Neuron (in vitro differentiated cells): ENCODE results near the gene EPS8.

Source experiments
- H2AFZ ChIP-seq: one replicate; pipeline ENCODE4 v1.6.1; 2013; ENCODE audit warnings: low read depth, mild to moderate bottlenecking, inconsistent platforms, low read length, moderate library complexity
- H3K27me3 ChIP-seq: one replicate; pipeline ENCODE4 v1.6.1; 2013; ENCODE audit warnings: low read length; ENCODE audit not compliant: insufficient read depth
- H3K36me3 ChIP-seq: one replicate; pipeline ENCODE4 v1.6.1; 2013; ENCODE audit warnings: low read length; ENCODE audit not compliant: insufficient read depth
- H3K4me1 ChIP-seq: one replicate; pipeline ENCODE4 v1.6.1; 2013; ENCODE audit warnings: low read length; ENCODE audit not compliant: insufficient read depth
- H3K4me3 ChIP-seq: 2 replicates; pipeline ENCODE4 v1.5.1; 2013; ENCODE audit warnings: mild to moderate bottlenecking, low read length, moderate library complexity
- H3K9me3 ChIP-seq: one replicate; pipeline ENCODE4 v1.6.1; 2013; ENCODE audit warnings: low read length

Gene EPS8

GRCh38 chr12:15684896-15685658, 104.1 kb downstream of the EPS8 start:
- Histone ChIP-seq H3K9me3 (no peaks in the 10 kb centered on the region), H3K4me3 (no peak overlapping the region), H3K4me1 (peaks cover 15% of the 10 kb centered on the region), H3K27me3 (no peaks in the 10 kb centered on the region), H2AFZ (no peak overlapping the region), H3K36me3 (no peaks in the 10 kb centered on the region)

DNA sequence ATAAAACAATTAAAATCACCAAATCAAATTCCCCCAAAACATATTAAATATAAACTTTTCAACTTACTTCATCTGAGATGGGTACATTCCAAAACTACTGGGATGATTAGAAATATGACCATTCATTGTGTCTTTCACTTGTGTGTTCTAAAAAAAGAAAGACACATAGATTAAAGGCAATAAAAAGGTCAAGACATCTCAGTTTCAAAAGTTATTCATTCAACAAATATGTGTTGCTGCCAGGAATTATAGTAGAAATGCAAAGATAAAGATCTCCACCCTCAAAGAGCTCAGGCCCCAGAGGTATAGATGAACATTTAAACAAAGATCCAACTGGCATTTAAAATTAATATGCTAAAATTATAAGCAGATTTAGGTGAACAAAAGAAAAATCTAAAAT, 106.4 kb downstream of the EPS8 start:
- no peaks in the 10 kb centered on the region for H3K9me3 ChIP-seq
- H2AFZ ChIP-seq = no peak overlapping the region
- peaks cover 5% of the 10 kb centered on the region for H3K4me1 ChIP-seq
- no peaks in the 10 kb centered on the region for H3K27me3 ChIP-seq
- H3K36me3 ChIP-seq = no peaks in the 10 kb centered on the region
- no peak overlapping the region for H3K4me3 ChIP-seq

- no peak overlapping the region for H3K4me3 ChIP-seq
- no peaks in the 10 kb centered on the region for H3K27me3 ChIP-seq
- H2AFZ ChIP-seq = no peak overlapping the region
- H3K9me3 ChIP-seq = no peaks in the 10 kb centered on the region
- H3K36me3 ChIP-seq = no peaks in the 10 kb centered on the region
- H3K4me1 ChIP-seq = peaks cover 19% of the 10 kb centered on the region
These were observed 110.0 kb downstream of the EPS8 start for GRCh38 chr12:15679151-15679550.

- peak overlapping the region; percentile 13 for H3K4me3 ChIP-seq
- H3K36me3 ChIP-seq = no peaks in the 10 kb centered on the region
- peaks cover 22% of the 10 kb centered on the region for H3K4me1 ChIP-seq
- no peak overlapping the region for H2AFZ ChIP-seq
- no peaks in the 10 kb centered on the region for H3K9me3 ChIP-seq
- no peaks in the 10 kb centered on the region for H3K27me3 ChIP-seq
These were observed 111.4 kb downstream of the EPS8 start for GRCh38 chr12:15677726-15678201.

DNA sequence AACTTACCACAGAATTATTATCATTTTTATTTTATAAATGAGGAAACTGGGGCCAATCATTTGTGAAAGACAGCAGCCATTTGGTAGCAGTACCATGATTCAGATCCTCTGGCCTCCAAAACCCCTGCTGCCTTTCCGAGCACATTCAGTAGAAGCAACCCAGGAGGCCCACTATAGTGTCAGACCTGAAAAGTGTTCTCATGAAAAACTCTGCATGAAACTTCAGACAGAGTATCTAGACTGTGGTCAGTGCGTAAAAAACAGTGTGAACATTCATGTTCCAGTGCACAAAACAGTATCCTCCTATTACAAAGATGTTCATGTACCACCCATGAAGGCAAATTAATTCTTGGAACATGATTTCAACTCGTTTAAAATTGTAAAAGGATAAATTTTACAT, 112.0 kb downstream of the EPS8 start:
- H3K4me1 ChIP-seq = peaks cover 27% of the 10 kb centered on the region
- H3K9me3 ChIP-seq = no peaks in the 10 kb centered on the region
- no peaks in the 10 kb centered on the region for H3K27me3 ChIP-seq
- peak overlapping the region; percentile 2 for H3K4me3 ChIP-seq
- no peak overlapping the region for H2AFZ ChIP-seq
- H3K36me3 ChIP-seq = no peaks in the 10 kb centered on the region

GRCh38 chr12:15672671-15673270, 116.4 kb downstream of the EPS8 start:
- H2AFZ ChIP-seq = no peak overlapping the region
- H3K9me3 ChIP-seq = no peaks in the 10 kb centered on the region
- H3K4me1 ChIP-seq = peaks cover 23% of the 10 kb centered on the region
- H3K4me3 ChIP-seq = no peak overlapping the region
- no peaks in the 10 kb centered on the region for H3K27me3 ChIP-seq
- H3K36me3 ChIP-seq = no peaks in the 10 kb centered on the region

DNA sequence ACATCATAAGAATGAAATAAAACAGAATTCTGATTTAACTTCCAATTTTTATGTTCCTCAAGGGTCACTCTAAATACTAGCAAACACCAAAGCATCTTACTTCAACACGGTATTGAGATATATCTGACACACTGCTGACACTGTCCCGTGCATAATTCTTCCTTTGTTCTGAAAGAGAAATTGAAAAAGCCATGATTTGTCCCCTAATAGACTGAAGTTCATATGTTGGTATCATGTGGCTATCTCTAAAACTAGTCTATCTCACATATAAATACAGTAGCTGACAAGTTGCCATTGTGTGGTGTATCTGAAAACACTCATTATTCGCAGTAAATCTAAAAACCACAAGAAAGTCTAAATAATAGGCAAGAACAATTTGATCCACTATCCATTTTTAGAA, 118.4 kb downstream of the EPS8 start:
- H3K36me3 ChIP-seq = no peaks in the 10 kb centered on the region
- H3K4me1 ChIP-seq = peaks cover 9% of the 10 kb centered on the region
- no peaks in the 10 kb centered on the region for H3K27me3 ChIP-seq
- no peak overlapping the region for H2AFZ ChIP-seq
- H3K4me3 ChIP-seq = no peak overlapping the region
- H3K9me3 ChIP-seq = no peaks in the 10 kb centered on the region

GRCh38 chr12:15669256-15669948, 119.8 kb downstream of the EPS8 start:
- Histone ChIP-seq H2AFZ (no peak overlapping the region), H3K27me3 (no peaks in the 10 kb centered on the region), H3K4me1 (peaks cover 9% of the 10 kb centered on the region), H3K36me3 (peaks cover 7% of the 10 kb centered on the region), H3K4me3 (no peak overlapping the region), H3K9me3 (peaks cover 2% of the 10 kb centered on the region)

DNA sequence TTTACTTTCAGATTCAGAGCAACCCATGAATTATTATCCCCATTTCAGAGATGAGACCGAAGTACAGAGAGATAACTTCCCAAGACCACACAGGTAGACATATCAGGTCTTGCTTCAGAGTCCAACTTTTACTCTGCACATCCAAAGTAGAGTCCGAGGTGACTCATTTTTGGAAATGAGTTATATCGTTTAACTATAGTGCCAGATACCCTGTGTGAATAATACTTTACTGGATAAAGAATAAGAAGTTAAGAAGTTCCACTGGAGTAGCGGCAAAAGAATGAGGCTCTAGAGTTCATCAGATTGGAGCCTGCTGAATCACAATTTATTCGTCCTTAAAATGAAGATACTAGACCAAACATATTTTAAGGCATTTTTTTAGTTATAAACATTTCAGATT, 124.7 kb downstream of the EPS8 start:
- Histone ChIP-seq H3K36me3 (peaks cover 10% of the 10 kb centered on the region), H2AFZ (no peak overlapping the region), H3K9me3 (peaks cover 2% of the 10 kb centered on the region), H3K4me1 (no peaks in the 10 kb centered on the region), H3K4me3 (no peak overlapping the region), H3K27me3 (no peaks in the 10 kb centered on the region)

- Histone ChIP-seq H3K27me3 (no peaks in the 10 kb centered on the region), H3K4me3 (no peak overlapping the region), H3K36me3 (peaks cover 19% of the 10 kb centered on the region), H3K9me3 (peaks cover 2% of the 10 kb centered on the region), H2AFZ (no peak overlapping the region), H3K4me1 (no peaks in the 10 kb centered on the region)
These were observed 126.1 kb downstream of the EPS8 start for GRCh38 chr12:15662983-15663659.

DNA sequence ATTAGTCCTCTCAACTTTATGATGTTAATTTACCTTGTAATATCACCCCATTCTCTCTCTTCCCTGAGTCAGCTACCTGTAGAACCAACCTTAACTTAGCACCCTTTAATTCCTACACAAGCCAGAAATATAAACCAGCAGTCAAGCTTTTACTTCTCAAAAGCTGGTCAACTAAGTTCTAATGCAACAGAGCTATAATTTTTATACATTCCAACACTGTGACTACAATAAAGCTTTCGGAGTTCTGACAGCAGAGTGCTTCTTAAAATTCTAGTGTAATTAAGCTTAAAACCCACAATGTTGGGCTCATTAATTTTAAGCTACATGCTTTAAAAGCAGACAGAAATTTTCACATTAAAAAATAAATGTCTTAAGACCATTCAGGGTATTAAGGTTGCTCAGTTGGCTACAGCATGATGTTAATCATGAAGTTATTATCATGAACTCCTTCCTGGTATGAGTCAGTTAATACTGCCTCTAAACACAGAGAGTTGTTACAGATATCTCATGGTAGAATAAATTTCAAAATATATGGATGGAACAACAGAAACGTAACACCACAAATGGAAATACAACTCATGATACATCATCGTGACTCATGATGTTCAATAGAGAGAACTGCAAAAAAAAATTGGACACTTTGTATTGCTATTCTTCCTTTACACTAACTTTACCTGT, 126.7 kb downstream of the EPS8 start:
- H3K4me1 ChIP-seq = no peaks in the 10 kb centered on the region
- no peaks in the 10 kb centered on the region for H3K27me3 ChIP-seq
- no peak overlapping the region for H3K4me3 ChIP-seq
- peaks cover 26% of the 10 kb centered on the region for H3K36me3 ChIP-seq
- peaks cover 2% of the 10 kb centered on the region for H3K9me3 ChIP-seq
- H2AFZ ChIP-seq = no peak overlapping the region

- peaks cover 27% of the 10 kb centered on the region for H3K36me3 ChIP-seq
- H3K4me3 ChIP-seq = no peak overlapping the region
- no peak overlapping the region for H2AFZ ChIP-seq
- peaks cover 4% of the 10 kb centered on the region for H3K9me3 ChIP-seq
- peaks cover 6% of the 10 kb centered on the region for H3K4me1 ChIP-seq
- H3K27me3 ChIP-seq = no peaks in the 10 kb centered on the region
These were observed 137.8 kb downstream of the EPS8 start for GRCh38 chr12:15651371-15651770.
